ENCODE data around the gene SYTL5. TPM values are rescaled to one million over a fixed set of nuclear protein-coding genes. Genes with fewer than 3 reads are reported as not detected.

Gene SYTL5
- total RNA-seq, 1 donor from 2014 or later = 0.27 TPM

GRCh38 chrX:38126179-38126578 lies 119.8 kb downstream of the SYTL5 start:
- DNase-seq (ENCODE audit: low spot score) = no peak
- H3K4me3 Mint-ChIP-seq (ENCODE audit: unreplicated experiment) = no peak overlapping the region
- peaks cover 7% of the 10 kb centered on the region for H3K9me3 Mint-ChIP-seq (ENCODE audit: low read depth)
- H3K4me1 Mint-ChIP-seq (ENCODE audit: low read depth) = no peaks in the 10 kb centered on the region
- H3K27ac Mint-ChIP-seq (ENCODE audit: unreplicated experiment) = no peak overlapping the region
- H3K36me3 Mint-ChIP-seq (ENCODE audit: low read depth) = no peaks in the 10 kb centered on the region
- no peaks in the 10 kb centered on the region for H3K27me3 Mint-ChIP-seq (ENCODE audit: low read depth)
- no peak for TF ChIP-seq CTCF (IDR thresholded peaks at IDR 0.05)

GRCh38 chrX:38127961-38128360 lies 121.6 kb downstream of the SYTL5 start:
- Mint-ChIP-seq H3K4me3 (ENCODE audit: unreplicated experiment) (no peak overlapping the region), H3K27ac (ENCODE audit: unreplicated experiment) (no peak overlapping the region), H3K9me3 (ENCODE audit: low read depth) (peaks cover 3% of the 10 kb centered on the region), H3K36me3 (ENCODE audit: low read depth) (no peaks in the 10 kb centered on the region), H3K4me1 (ENCODE audit: low read depth) (no peaks in the 10 kb centered on the region), H3K27me3 (ENCODE audit: low read depth) (no peaks in the 10 kb centered on the region)
- TF ChIP-seq CTCF (IDR thresholded peaks at IDR 0.05) = no peak
- DNase-seq (ENCODE audit: low spot score) = no peak

GRCh38 chrX:38129366-38129765 lies 123.0 kb downstream of the SYTL5 start:
- no peak for DNase-seq (ENCODE audit: low spot score)
- no peak for TF ChIP-seq CTCF (IDR thresholded peaks at IDR 0.05)
- H3K4me1 Mint-ChIP-seq (ENCODE audit: low read depth) = no peaks in the 10 kb centered on the region
- no peak overlapping the region for H3K4me3 Mint-ChIP-seq (ENCODE audit: unreplicated experiment)
- H3K36me3 Mint-ChIP-seq (ENCODE audit: low read depth) = no peaks in the 10 kb centered on the region
- no peaks in the 10 kb centered on the region for H3K27me3 Mint-ChIP-seq (ENCODE audit: low read depth)
- H3K9me3 Mint-ChIP-seq (ENCODE audit: low read depth) = peaks cover 3% of the 10 kb centered on the region
- no peak overlapping the region for H3K27ac Mint-ChIP-seq (ENCODE audit: unreplicated experiment)

- Mint-ChIP-seq H3K4me1 (ENCODE audit: low read depth) (peaks cover 25% of the 10 kb centered on the region), H3K27ac (ENCODE audit: unreplicated experiment) (no peak overlapping the region), H3K9me3 (ENCODE audit: low read depth) (no peaks in the 10 kb centered on the region), H3K4me3 (ENCODE audit: unreplicated experiment) (no peak overlapping the region), H3K36me3 (ENCODE audit: low read depth) (no peaks in the 10 kb centered on the region), H3K27me3 (ENCODE audit: low read depth) (no peaks in the 10 kb centered on the region)
- TF ChIP-seq CTCF (IDR thresholded peaks at IDR 0.05) = no peak
- no peak for DNase-seq (ENCODE audit: low spot score)
Measured at GRCh38 chrX:38138157-38138891, 132.0 kb downstream of the SYTL5 start.

- Mint-ChIP-seq H3K4me1 (ENCODE audit: low read depth) (peaks cover 25% of the 10 kb centered on the region), H3K9me3 (ENCODE audit: low read depth) (no peaks in the 10 kb centered on the region)
- TF ChIP-seq CTCF (IDR thresholded peaks at IDR 0.05) = no peak
Measured at GRCh38 chrX:38138900-38139299, 132.5 kb downstream of the SYTL5 start.

More at GRCh38 chrX:38138900-38139299, 132.5 kb downstream of the SYTL5 start:
- Mint-ChIP-seq H3K36me3 (ENCODE audit: low read depth) (no peaks in the 10 kb centered on the region), H3K27ac (ENCODE audit: unreplicated experiment) (no peak overlapping the region), H3K27me3 (ENCODE audit: low read depth) (no peaks in the 10 kb centered on the region), H3K4me3 (ENCODE audit: unreplicated experiment) (no peak overlapping the region)
- no peak for DNase-seq (ENCODE audit: low spot score)

All from chondrocyte (in vitro differentiated cells).